NCI-H2029 treated with DMSO at 0.1 percent for 48 hours (cell line): ENCODE measurements around the gene TPSB2.
"Not testable (repeated sequence)": the region's sequence is repeated elsewhere in the genome, so short reads cannot be mapped to it uniquely, and the experiment has no call there.

Experiments used
- DNase-seq: peaks from one replicate; lab custom pipeline; 2025; lab: John Stamatoyannopoulos, UW

The TPSB2 gene

GRCh38 chr16:1199347-1200013 lies 30.5 kb downstream of the TPSB2 start:
- no peak for DNase-seq

DNA sequence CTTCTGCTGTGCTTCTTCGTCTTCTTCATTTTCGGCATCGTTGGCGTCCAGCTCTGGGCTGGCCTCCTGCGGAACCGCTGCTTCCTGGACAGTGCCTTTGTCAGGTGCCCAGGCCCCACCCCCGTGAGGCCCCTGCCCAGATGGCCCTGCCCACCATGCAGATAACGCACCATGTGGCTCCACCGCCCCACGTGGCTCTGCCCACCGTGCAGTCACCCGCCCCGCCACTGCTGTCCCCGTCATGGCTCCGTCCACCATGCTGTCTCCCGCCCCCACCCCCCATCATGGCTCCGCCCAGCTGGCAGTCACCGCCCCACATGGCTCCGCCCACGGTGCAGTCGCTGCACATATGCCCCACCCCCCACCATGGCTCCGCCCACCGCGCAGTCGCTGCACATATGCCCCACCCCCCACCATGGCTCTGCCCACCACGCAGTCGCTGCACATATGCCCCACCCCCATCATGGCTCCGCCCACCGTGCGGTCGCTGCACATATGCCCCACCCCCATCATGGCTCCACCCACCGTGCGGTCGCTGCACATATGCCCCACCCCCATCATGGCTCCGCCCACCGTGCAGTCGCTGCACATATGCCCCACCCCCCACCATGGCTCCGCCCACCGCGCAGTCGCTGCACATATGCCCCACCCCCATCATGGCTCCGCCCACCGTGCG lies 31.2 kb downstream of the TPSB2 start:
- DNase-seq, result not testable (repeated sequence)

DNA sequence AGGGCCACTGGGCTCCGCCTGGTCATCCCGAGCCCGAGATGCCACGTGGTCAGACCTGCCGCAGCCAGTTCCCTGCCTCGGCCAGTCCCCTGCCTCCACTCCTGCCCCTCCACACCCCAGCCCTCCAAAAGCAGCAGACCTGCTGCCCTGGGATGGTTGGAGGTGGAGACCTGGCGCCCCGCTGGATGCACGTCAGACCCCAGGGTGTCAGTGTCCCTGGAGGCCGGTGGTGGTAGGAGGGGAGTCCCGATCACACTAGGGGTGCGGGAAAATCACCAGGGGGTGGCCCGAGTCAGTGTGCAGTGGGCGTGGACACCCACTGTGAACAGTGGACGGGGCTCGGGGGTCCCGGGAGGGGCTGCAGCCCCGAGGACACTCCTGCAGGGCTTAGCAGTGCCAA lies 31.8 kb downstream of the TPSB2 start:
- DNase-seq, result no peak

DNA sequence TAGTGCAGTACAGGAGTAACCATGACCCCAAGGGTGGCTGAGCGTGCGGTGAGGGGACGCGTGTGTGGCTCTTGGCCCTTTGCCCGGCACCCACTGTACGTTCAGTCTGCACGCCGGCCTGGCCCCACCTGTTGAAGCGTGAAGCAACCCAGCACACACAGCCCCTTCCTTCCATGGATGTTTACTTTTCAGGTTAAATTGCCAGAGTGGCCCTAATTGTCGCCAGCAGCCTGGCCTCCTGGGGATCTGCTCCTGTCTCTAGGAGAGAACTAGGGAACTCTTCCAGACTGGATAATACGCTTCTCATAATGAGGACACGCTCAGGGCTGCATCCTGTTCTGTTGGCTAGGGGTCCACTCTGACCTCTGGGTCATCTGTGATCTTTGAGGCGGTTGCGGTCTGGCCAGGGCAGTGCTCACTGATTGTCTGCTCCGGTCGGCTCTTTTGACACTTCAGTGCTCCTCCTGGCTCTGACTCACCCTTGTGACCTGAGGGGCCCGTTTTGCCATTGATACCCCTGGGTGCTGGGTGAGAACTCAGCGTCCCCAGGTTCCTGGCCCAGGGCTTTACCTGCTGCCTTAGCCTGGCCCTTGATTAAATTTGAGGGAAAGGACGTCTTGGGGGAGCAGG lies 32.6 kb downstream of the TPSB2 start:
- no peak for DNase-seq

- no peak for DNase-seq
Measured at GRCh38 chr16:1196494-1196893, 33.5 kb downstream of the TPSB2 start.

- DNase-seq, result no peak
Measured at GRCh38 chr16:1195393-1195666, 34.7 kb downstream of the TPSB2 start.

GRCh38 chr16:1194665-1195392 lies 35.2 kb downstream of the TPSB2 start:
- no peak for DNase-seq

DNA sequence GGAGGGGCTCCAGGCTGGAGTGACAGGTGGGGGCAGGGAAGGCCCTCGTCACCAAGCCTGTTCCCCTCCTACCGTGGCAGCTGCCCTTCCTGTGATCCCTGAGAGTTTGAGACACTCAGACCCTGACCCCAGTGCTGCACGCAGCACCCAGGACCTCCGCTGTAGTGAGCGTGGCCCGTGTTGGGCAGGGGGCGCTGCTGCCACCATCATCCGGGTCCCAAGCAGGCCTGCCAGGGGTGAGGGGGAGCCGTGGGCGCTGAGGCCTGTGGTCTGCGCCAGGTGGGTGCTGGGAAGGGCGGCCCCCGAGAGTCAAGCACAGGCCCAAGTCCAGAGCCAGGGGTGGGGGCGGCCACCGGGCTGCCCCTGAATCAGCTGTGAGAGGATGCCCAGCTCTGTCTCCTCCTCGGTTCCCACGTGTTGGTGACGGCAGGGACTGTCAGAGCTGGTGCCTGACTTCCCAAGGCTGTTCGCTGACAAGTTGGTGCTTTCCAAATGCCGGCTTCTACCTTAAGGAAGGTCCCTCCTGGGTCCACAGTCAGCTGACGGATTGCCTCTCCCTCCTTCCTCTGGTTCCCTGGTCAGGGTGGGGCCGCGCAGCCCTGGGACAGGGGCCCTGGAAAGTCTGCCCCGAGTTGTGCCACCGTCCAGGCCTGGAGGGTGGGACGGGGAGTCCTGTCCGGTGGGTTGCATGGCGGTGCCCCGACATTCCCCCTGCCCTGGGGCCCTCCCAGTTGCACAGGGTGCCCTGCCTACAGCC lies 36.0 kb downstream of the TPSB2 start:
- no peak for DNase-seq

GRCh38 chr16:1193143-1193824 lies 36.7 kb downstream of the TPSB2 start:
- no peak for DNase-seq

GRCh38 chr16:1192384-1193073 lies 37.5 kb downstream of the TPSB2 start:
- no peak for DNase-seq

- DNase-seq, result not testable (repeated sequence)
Measured at GRCh38 chr16:1190789-1191188, 39.2 kb downstream of the TPSB2 start.

DNA sequence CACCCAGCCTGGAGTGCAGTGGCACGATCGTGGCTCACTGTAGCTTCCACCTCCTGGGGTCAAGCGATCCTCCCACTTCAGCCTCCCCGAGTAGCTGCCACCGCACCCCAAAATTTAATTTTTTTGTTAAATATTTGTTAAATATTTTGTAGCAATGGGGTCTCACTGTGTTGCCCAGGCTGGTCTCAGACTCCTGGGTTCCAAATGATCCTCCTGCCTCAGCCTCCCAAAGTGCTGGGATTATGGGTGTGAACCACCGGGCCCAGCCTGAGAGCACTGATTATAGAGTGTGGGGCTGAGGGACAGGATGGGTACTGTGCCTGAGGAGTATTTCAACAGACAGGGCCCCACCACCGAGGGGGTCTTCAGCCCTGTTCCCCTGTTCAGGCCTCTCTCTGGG lies 40.5 kb downstream of the TPSB2 start:
- DNase-seq, result no peak

DNA sequence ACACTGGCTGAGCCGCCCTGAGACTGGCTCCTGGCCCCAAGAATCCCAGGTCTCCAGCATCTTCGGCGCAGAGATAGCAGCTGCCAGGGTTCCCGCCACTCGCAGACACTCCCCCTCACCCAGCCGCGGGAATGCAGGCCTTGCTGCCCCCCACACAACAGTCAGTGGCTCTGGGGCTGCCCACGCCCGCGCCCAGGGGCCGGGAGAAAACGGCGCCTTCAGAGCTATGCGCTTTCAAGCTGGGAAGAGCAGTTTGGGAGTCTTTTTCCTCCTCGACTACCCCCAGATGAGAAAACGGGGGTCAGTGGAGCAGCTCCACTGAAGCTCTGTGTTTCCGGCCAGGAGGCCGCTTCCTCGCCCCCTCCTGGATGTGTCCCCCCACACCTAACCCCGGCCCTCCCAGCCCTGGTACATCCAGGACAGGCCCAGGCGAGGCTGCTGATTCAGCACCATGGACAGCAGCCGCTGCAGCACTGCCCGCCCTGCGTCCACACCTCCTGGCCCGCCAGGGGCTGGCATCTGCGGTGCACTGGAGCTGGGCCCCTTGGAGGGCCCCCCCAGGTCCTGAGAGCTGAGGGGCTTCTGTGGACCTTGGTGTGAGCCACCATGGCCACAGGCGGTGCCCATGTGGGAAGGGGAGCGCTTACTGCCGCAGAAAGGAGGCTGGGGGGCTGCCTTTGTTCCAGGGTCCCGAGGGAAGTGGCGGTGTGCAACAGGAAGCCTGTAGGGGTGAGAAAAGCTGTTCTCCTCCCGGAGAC lies 41.4 kb downstream of the TPSB2 start:
- no peak for DNase-seq

DNA sequence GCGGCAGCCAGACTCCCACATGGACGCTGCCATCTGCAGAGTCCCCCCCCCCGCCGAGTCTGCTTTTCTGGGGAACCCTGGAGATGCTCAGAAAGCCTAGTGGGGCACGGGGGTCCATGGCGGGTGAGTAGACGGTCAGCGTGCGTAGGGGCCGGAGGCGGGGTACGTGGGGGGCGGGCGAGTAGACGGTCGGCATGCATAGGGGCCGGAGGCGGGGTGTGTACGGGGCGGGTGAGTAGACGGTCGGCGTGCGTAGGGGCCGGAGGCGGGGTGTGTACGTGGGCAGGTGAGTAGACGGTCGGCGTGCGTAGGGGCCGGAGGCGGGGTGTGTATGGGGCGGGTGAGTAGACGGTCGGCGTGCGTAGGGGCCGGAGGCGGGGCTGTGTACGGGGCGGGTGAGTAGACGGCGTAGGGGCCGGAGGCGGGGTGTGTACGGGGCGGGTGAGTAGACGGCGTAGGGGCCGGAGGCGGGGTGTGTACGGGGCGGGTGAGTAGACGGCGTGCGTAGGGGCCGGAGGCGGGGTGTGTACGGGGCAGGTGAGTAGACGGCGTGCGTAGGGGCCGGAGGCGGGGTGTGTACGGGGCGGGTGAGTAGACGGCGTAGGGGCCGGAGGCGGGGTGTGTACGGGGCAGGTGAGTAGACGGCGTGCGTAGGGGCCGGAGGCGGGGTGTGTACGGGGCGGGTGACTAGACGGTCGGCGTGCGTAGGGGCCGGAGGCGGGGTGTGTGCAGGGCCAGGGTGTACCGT lies 44.4 kb downstream of the TPSB2 start:
- DNase-seq, result not testable (repeated sequence)

DNA sequence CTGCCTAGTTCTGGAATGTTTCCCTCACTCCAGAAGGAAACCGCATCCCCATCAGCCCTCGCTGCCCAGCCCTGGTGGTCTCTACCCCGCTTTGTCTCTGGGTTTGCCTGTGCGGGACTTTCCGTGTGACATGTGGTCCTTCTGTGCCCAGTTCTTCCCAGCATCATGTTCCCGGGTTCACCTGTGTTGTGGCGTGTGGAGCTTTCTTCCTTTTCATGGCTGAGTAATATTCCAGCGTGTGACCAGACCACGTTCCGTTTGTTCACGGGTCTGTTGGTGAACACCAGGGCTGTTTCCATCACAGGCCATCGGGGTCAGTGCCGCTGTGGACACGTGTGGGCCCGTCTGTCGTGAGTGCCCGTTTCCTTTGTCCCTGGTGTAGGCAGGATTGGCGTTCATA lies 45.0 kb downstream of the TPSB2 start:
- no peak for DNase-seq

DNA sequence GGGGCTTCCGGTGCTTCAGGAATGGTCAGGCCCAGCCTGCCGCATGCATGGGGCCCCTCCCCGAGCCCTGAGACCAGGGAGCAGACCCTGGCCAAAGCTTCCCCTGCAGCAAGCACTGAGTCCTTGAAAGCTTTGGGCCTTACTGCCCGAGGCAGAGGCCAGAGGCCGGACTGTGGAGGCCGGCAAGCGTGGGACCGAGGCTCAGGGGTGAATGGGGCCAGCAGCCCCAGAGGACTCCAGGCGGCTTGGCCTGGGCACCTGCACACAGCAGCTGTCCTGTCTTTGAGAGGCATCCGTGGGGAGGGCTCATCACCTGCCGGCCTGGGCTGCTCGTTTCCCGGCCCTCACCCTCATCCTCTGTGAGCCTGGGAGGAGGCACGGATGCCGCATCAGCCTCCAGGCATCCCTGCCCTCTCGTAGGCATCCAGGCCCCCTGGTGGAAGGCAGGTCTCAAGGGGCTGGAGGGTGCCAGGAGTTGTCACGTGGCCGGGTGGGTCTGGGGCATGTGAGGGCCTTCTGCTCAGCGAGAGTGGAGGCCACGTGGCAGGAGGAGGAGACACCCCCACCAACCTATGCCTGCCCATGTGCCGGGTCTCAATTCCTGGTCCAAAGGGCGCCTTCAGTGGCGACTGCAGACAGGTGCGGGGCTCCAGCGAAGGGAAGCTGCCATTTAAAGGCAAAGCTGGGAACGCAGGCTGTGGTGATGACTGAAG lies 45.7 kb downstream of the TPSB2 start:
- no peak for DNase-seq

- DNase-seq, result no peak
Measured at GRCh38 chr16:1182950-1183907, 46.8 kb downstream of the TPSB2 start.

DNA sequence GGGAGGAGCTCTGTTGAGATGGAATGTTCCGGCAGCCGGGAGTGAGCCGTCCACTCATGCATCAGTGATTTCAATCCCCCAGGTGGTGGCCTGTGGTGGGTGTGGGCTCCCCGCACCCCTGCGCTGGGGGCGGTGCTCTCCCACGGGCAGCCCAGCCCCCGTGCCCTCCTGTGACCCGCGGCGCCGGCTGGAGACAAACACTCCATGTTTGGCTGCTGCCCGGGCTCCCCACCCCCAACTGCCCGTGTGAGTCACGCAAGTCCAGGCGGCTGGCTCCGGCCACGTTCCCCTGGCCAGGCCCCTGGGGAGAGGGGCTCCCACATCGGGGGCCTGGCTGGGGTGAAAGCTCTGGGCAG lies 47.7 kb downstream of the TPSB2 start:
- no peak for DNase-seq
